Activated CD8-positive, alpha-beta memory T cell treated with anti-CD3 and anti-CD28 coated beads for 4 hours (primary cell): Measurements from ENCODE around the gene PARD6G.
"Not testable (repeated sequence)": the region's sequence is repeated elsewhere in the genome, so short reads cannot be mapped to it uniquely, and the experiment has no call there.

Experiments used
- DNase-seq, 2 donors: peaks; one replicate each; pipeline ENCODE4 v3.0.0-alpha.2; 2020; ENCODE audit warnings: low read depth in 2 of 2

The PARD6G gene

GRCh38 chr18:80171054-80171872 lies 76.1 kb downstream of the PARD6G start:
- no peak for DNase-seq

- DNase-seq, result no peak
Measured at GRCh38 chr18:80170395-80171053, 76.8 kb downstream of the PARD6G start.

GRCh38 chr18:80169607-80170006 lies 77.7 kb downstream of the PARD6G start:
- no peak for DNase-seq

- DNase-seq, result no peak
Measured at GRCh38 chr18:80168982-80169381, 78.3 kb downstream of the PARD6G start.

- DNase-seq, result no peak
Measured at GRCh38 chr18:80168346-80168745, 79.0 kb downstream of the PARD6G start.

GRCh38 chr18:80167931-80168330 lies 79.4 kb downstream of the PARD6G start:
- DNase-seq, result no peak

- DNase-seq, result no peak
Measured at GRCh38 chr18:80167331-80167730, 80.0 kb downstream of the PARD6G start.

GRCh38 chr18:80166725-80167124 lies 80.6 kb downstream of the PARD6G start:
- DNase-seq, result no peak

GRCh38 chr18:80166240-80166639 lies 81.1 kb downstream of the PARD6G start:
- DNase-seq, result no peak

GRCh38 chr18:80164727-80165355 lies 82.5 kb downstream of the PARD6G start:
- not testable (repeated sequence) for DNase-seq

GRCh38 chr18:80163183-80163582 lies 84.1 kb downstream of the PARD6G start:
- DNase-seq, result no peak

GRCh38 chr18:80161781-80162417 lies 85.4 kb downstream of the PARD6G start:
- DNase-seq, result no peak

- no peak for DNase-seq
Measured at GRCh38 chr18:80159713-80160636, 87.3 kb downstream of the PARD6G start.

GRCh38 chr18:80158365-80158764 lies 88.9 kb downstream of the PARD6G start:
- DNase-seq, result no peak

- peak; percentile 37 to 50 for DNase-seq
Measured at GRCh38 chr18:80157708-80158343, 89.5 kb downstream of the PARD6G start.

- DNase-seq, result no peak
Measured at GRCh38 chr18:80154293-80154692, 93.0 kb downstream of the PARD6G start.

GRCh38 chr18:80149667-80150066 lies 97.6 kb downstream of the PARD6G start:
- no peak for DNase-seq

- no peak for DNase-seq
Measured at GRCh38 chr18:80148326-80149199, 98.8 kb downstream of the PARD6G start.

GRCh38 chr18:80147418-80148325 lies 99.6 kb downstream of the PARD6G start:
- DNase-seq, result peak; percentile 44 to 55
